ENCODE results near the gene LTV1. TPM values are rescaled to one million over a fixed set of nuclear protein-coding genes. Genes with fewer than 3 reads are reported as not detected.

Gene LTV1
- total and polyA plus RNA-seq, 9 of the 15 experiments (the other 6 are each of a cell fraction or from before 2014, with no cell fraction given), result 57.9 to 162 (median 119) TPM

GRCh38 chr6:143842902-143843676 is at the start of gene LTV1 (continued):
- TF ChIP-seq, protein P1, sequence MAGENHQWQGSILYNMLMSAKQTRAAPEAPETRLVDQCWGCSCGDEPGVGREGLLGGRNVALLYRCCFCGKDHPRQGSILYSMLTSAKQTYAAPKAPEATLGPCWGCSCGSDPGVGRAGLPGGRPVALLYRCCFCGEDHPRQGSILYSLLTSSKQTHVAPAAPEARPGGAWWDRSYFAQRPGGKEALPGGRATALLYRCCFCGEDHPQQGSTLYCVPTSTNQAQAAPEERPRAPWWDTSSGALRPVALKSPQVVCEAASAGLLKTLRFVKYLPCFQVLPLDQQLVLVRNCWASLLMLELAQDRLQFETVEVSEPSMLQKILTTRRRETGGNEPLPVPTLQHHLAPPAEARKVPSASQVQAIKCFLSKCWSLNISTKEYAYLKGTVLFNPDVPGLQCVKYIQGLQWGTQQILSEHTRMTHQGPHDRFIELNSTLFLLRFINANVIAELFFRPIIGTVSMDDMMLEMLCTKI (IDR thresholded peaks at IDR 0.05; ENCODE audit: partially characterized antibody), result no peak
- no peak for TF ChIP-seq SREBF1 (IDR thresholded peaks at IDR 0.05; ENCODE audit: borderline replicate concordance, low read depth, low read length)
- peak; percentile 71; the same call in 1 of the 2 replicates for TF ChIP-seq ZNF584 (CRISPR knock-in tag; IDR thresholded peaks at IDR 0.05; ENCODE audit: low read depth)
- peak; percentile 71 for TF ChIP-seq EGR1 (conservative IDR thresholded peaks at IDR 0.05)
- TF ChIP-seq STAG1 (CRISPR knock-in tag; IDR thresholded peaks at IDR 0.05; ENCODE audit: borderline replicate concordance), result no peak; the same call in 1 of the 2 replicates
- TF ChIP-seq TAF7 (tag; IDR thresholded peaks at IDR 0.05), result peak; percentile 78
- TF ChIP-seq, protein P2, sequence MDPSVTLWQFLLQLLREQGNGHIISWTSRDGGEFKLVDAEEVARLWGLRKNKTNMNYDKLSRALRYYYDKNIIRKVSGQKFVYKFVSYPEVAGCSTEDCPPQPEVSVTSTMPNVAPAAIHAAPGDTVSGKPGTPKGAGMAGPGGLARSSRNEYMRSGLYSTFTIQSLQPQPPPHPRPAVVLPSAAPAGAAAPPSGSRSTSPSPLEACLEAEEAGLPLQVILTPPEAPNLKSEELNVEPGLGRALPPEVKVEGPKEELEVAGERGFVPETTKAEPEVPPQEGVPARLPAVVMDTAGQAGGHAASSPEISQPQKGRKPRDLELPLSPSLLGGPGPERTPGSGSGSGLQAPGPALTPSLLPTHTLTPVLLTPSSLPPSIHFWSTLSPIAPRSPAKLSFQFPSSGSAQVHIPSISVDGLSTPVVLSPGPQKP (CRISPR knock-in tag; IDR thresholded peaks at IDR 0.05), result no peak
- TF ChIP-seq TBP (optimal IDR thresholded peaks at IDR 0.05; ENCODE audit: low read depth, low read length), result peak; percentile 90
- peak; percentile 87 for TF ChIP-seq HDAC8 (tag; IDR thresholded peaks at IDR 0.05)
- 0 out of 2 replicates have a peak, but pooled peaks have one; percentile 74 for TF ChIP-seq PHB (CRISPR knock-in tag; IDR thresholded peaks at IDR 0.05)
- TF ChIP-seq ZNF282 (CRISPR knock-in tag; IDR thresholded peaks at IDR 0.05), result peak; percentile 50; the same call in 1 of the 2 replicates
- peak in 1 of 2 experiments; percentile 79; a peak in 2 of 4 replicates for TF ChIP-seq FOXA3 (CRISPR knock-in tag; conservative IDR thresholded peaks at IDR 0.05 in 1 of 2, IDR thresholded peaks at IDR 0.05 in 1 of 2)
- peak; percentile 98 for TF ChIP-seq MXD1 (CRISPR knock-in tag; IDR thresholded peaks at IDR 0.05; ENCODE audit: borderline replicate concordance, poor library complexity, severe bottlenecking)
- TF ChIP-seq HNRNPUL1 (IDR thresholded peaks at IDR 0.05; ENCODE audit: low read length), result no peak
- TF ChIP-seq NCOA2 (IDR thresholded peaks at IDR 0.05; ENCODE audit: partially characterized antibody in 2 of 2), result no peak
- TF ChIP-seq CEBPB (tag; IDR thresholded peaks at IDR 0.05), result no peak
- TF ChIP-seq HDAC3 (IDR thresholded peaks at IDR 0.05; ENCODE audit: borderline replicate concordance, partially characterized antibody), result peak; percentile 15
- TF ChIP-seq ZBTB43 (CRISPR knock-in tag; IDR thresholded peaks at IDR 0.05), result peak; percentile 94
